ENCODE measurements around the gene TERT.
"Not testable (repeated sequence)": the region's sequence is repeated elsewhere in the genome, so short reads cannot be mapped to it uniquely, and the experiment has no call there.

The TERT gene

DNA sequence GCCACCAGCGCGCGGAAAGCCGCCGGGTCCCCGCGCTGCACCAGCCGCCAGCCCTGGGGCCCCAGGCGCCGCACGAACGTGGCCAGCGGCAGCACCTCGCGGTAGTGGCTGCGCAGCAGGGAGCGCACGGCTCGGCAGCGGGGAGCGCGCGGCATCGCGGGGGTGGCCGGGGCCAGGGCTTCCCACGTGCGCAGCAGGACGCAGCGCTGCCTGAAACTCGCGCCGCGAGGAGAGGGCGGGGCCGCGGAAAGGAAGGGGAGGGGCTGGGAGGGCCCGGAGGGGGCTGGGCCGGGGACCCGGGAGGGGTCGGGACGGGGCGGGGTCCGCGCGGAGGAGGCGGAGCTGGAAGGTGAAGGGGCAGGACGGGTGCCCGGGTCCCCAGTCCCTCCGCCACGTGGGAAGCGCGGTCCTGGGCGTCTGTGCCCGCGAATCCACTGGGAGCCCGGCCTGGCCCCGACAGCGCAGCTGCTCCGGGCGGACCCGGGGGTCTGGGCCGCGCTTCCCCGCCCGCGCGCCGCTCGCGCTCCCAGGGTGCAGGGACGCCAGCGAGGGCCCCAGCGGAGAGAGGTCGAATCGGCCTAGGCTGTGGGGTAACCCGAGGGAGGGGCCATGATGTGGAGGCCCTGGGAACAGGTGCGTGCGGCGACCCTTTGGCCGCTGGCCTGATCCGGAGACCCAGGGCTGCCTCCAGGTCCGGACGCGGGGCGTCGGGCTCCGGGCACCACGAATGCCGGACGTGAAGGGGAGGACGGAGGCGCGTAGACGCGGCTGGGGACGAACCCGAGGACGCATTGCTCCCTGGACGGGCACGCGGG is at the start of gene TERT:
TSS of gene TERT (minus strand) at position 234 of the 815 bp plus-strand sequence. CDS start at position 155, 79 bp downstream.
- TF ChIP-seq, protein P1, sequence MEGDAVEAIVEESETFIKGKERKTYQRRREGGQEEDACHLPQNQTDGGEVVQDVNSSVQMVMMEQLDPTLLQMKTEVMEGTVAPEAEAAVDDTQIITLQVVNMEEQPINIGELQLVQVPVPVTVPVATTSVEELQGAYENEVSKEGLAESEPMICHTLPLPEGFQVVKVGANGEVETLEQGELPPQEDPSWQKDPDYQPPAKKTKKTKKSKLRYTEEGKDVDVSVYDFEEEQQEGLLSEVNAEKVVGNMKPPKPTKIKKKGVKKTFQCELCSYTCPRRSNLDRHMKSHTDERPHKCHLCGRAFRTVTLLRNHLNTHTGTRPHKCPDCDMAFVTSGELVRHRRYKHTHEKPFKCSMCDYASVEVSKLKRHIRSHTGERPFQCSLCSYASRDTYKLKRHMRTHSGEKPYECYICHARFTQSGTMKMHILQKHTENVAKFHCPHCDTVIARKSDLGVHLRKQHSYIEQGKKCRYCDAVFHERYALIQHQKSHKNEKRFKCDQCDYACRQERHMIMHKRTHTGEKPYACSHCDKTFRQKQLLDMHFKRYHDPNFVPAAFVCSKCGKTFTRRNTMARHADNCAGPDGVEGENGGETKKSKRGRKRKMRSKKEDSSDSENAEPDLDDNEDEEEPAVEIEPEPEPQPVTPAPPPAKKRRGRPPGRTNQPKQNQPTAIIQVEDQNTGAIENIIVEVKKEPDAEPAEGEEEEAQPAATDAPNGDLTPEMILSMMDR (IDR thresholded peaks at IDR 0.05), result no peak
- Histone ChIP-seq H3K27me3 (peaks cover 0 to 68% of the 10 kb centered on the region in 2 donors), H3K9me3 (no peaks in the 10 kb centered on the region), H3K27ac (no peak within 1 kb of the TSS), H3K36me3 (no peaks in the 10 kb centered on the region), H3K4me3 (no peak within 1 kb of the TSS), H3K4me1 (peaks cover 0 to 13% (median 2%) of the 10 kb centered on the region in 4 donors)
- intact Hi-C loops (cut with DNase I; ENCODE audit: low total_unique reads), result no loop called here
- DNase-seq, result no peak

DNA sequence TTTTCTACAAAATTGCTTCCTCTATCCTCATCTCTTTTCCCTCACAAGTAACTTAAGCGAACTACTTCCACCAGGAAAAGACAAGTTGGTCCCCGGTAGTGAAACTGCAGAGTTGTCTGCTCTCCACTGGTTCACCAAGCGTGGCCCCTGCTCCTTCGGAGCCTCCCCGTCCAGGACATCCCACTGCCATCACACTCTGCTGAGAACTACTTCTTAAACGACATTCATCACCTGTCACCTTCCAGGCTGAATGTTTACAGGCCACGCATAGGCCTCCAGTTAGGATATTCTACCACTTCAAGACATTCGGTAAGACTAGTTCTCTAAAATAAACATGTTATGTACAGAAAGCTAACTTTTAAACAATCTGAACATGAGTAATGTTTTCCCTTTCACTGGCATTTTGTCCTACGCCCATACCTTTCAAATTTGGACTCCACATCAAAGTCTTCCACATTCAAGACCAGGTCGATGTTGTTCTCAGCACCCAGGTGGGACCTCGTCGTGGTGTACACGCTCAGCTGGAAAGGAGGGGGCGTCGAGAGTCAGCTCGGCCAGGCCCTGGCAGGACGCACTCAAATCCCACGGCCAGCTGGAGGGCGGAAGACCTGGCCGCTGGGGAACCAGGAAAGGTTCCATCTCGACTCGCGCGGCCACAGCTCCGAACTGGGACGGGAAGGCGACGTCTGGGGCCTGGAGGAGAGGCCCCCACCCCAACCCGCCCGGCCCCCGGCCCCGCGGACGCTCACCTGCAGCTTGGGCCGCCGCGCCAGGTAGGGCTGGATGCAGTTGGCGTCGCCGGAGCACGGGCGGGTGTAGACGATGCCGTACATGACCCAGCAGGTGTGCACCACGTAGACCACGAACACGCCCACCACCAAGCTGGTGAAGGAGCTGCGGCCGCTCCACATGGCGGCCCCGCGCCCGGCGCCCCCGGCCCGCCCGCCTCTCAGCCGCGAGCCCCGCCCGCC is 49.3 kb upstream of the TERT start:
- Histone ChIP-seq H3K4me3 (peak overlapping the region; percentile 80 to 92), H3K27ac (peak overlapping the region; percentile 64 to 70), H3K9me3 (no peaks in the 10 kb centered on the region), H3K27me3 (no peaks in the 10 kb centered on the region), H3K4me1 (peaks cover 0 to 24% (median 22%) of the 10 kb centered on the region in 4 donors), H3K36me3 (peaks cover 12 to 34% (median 25%) of the 10 kb centered on the region in 3 donors)
- intact Hi-C loops (cut with DNase I; ENCODE audit: low total_unique reads), result loop anchor here (10.0 kb wide), 2 partner anchors 171 to 451 kb away; partner anchors contain the start of gene MRPL36
- no peak for DNase-seq
- TF ChIP-seq, protein P1 (IDR thresholded peaks at IDR 0.05), result no peak

DNA sequence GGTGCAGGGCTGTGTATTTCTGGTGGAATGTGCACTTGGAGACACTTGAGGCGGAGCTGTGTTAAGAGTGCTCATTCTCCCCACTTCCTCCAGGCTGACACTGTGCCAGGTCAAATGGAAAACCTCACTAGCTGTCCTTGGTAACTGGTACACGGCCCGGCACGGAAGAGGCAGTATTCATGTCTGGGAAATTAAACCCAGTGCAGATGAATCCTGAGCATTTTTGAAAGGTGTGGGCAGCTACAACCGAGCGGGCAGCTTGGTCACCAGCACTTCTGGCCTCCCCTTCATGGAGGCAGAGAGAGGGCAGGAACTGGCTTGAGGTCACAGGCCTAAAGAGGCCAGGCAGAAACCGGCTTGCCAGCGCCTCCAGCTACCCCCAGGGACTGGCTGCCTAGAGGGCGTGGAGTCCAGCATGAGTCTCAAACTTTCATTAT is 48.5 kb upstream of the TERT start:
- Histone ChIP-seq H3K27me3 (no peaks in the 10 kb centered on the region), H3K9me3 (no peaks in the 10 kb centered on the region), H3K4me1 (peaks cover 0 to 24% (median 22%) of the 10 kb centered on the region in 4 donors), H3K36me3 (peaks cover 20 to 43% (median 34%) of the 10 kb centered on the region in 3 donors), H3K27ac (no peak overlapping the region), H3K4me3 (no peak overlapping the region)
- intact Hi-C loops (cut with DNase I; ENCODE audit: low total_unique reads), result loop anchor here (10.0 kb wide), 2 partner anchors 171 to 451 kb away; partner anchors contain the start of gene MRPL36
- no peak for DNase-seq
- TF ChIP-seq, protein P1 (IDR thresholded peaks at IDR 0.05), result no peak

DNA sequence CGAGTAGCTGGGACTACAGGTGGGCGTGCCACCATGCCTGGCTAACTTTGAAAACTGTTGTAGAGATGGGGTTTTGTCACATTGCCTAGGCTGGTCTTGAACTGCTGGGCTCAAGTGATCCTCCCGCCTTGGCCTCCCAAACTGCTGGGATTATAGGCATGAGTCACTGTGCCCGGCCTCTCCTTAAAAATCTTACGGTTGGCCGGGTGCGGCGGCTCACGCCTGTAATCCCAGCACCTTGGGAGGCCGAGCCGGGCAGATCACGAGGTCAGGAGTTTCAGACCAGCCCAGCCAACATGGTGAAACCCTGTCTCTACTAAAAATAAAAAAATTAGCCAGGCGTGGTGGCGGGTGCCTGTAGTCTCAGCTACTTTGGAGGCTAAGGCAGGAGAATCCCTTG is 47.8 kb upstream of the TERT start:
- H3K27me3 ChIP-seq, H3K9me3 ChIP-seq, H3K27ac ChIP-seq, DNase-seq, H3K4me3 ChIP-seq: not testable (repeated sequence)
- intact Hi-C loops (cut with DNase I; ENCODE audit: low total_unique reads), result loop anchor here (10.0 kb wide), 2 partner anchors 172 to 452 kb away; partner anchors contain the start of gene MRPL36
- H3K36me3 ChIP-seq, result peaks cover 27 to 49% (median 39%) of the 10 kb centered on the region in 3 donors
- peaks cover 0 to 24% (median 22%) of the 10 kb centered on the region in 4 donors for H3K4me1 ChIP-seq

DNA sequence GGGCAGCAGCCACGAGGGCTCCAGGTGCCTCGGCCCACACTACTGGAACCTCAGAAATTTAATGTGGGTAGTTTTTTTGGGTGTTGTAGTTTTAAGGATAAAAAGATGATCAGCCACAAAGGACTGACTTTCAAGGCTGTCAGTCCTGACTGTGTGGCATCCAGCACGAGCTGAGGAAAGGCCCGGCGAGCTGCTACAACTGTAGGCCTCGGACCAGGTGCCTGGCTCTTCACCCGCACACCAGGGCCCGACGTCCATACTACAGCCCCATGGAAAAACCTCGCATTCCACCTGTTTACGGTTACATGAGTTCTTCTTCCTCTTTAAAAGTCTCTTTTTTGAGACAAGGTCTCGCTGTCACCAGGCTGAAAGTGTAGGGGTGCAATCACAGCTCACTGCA is 47.4 kb upstream of the TERT start:
- Histone ChIP-seq H3K4me1 (peaks cover 0 to 24% (median 22%) of the 10 kb centered on the region in 4 donors), H3K9me3 (no peaks in the 10 kb centered on the region), H3K27ac (no peak overlapping the region), H3K36me3 (peaks cover 31 to 54% (median 43%) of the 10 kb centered on the region in 3 donors), H3K4me3 (no peak overlapping the region), H3K27me3 (no peaks in the 10 kb centered on the region)
- intact Hi-C loops (cut with DNase I; ENCODE audit: low total_unique reads), result loop anchor here (10.0 kb wide), 2 partner anchors 173 to 453 kb away; partner anchors contain the start of gene MRPL36
- TF ChIP-seq, protein P1 (IDR thresholded peaks at IDR 0.05), result no peak
- no peak for DNase-seq
